Measurements from ENCODE around the gene DUSP19. TPM values are rescaled to one million over a fixed set of nuclear protein-coding genes. Genes with fewer than 3 reads are reported as not detected.

Gene DUSP19
- total RNA-seq, 1 donor from 2014 or later = 3.7 TPM

- Histone ChIP-seq H2AFZ (ENCODE audit: low read depth, low read length) (no peak overlapping the region), H3K4me3 (ENCODE audit: insufficient read depth, low read depth, low read length) (no peak overlapping the region), H3K36me3 (ENCODE audit: insufficient read depth, low read length) (peaks cover 10% of the 10 kb centered on the region), H3K27ac (ENCODE audit: low read depth, low read length) (no peak overlapping the region), H3K4me2 (ENCODE audit: low read length) (no peak overlapping the region), H3K79me2 (ENCODE audit: insufficient read depth, low read length) (peaks cover 42% of the 10 kb centered on the region), H4K20me1 (ENCODE audit: insufficient read depth, low read length) (peaks cover 3% of the 10 kb centered on the region), H3K4me1 (ENCODE audit: insufficient read depth, low read length) (no peaks in the 10 kb centered on the region), H3K27me3 (ENCODE audit: insufficient read depth, low read length) (no peaks in the 10 kb centered on the region), H3K9me3 (ENCODE audit: insufficient read depth, low read depth, low read length) (no peaks in the 10 kb centered on the region), H3K9ac (ENCODE audit: low read length) (no peak overlapping the region)
- Mint-ChIP-seq H3K9me3 (ENCODE audit: unreplicated experiment) (no peaks in the 10 kb centered on the region), H3K4me3 (ENCODE audit: unreplicated experiment) (no peak overlapping the region), H3K27me3 (ENCODE audit: low read depth, unreplicated experiment) (no peaks in the 10 kb centered on the region), H3K4me1 (ENCODE audit: low read depth, unreplicated experiment) (no peaks in the 10 kb centered on the region), H3K27ac (ENCODE audit: unreplicated experiment) (no peak overlapping the region), H3K36me3 (ENCODE audit: low read depth, unreplicated experiment) (peaks cover 3% of the 10 kb centered on the region)
- FAIRE-seq = no peak
- TF ChIP-seq CTCF (IDR thresholded peaks at IDR 0.05; ENCODE audit: insufficient read depth, low read depth, low read length) (no peak), EZH2 (IDR thresholded peaks at IDR 0.05; ENCODE audit: insufficient read depth, low read length) (no peak)
- DNase-seq (ENCODE audit: low read depth) = no peak
Observed at GRCh38 chr2:183134016-183134415, 55.5 kb downstream of the DUSP19 start.

- H3K9me3 Mint-ChIP-seq (ENCODE audit: unreplicated experiment) = peaks cover 4% of the 10 kb centered on the region
- peaks cover 3% of the 10 kb centered on the region for H3K9me3 ChIP-seq (ENCODE audit: insufficient read depth, low read depth, low read length)
- no peak for TF ChIP-seq EZH2 (IDR thresholded peaks at IDR 0.05; ENCODE audit: insufficient read depth, low read length)
- TF ChIP-seq CTCF (IDR thresholded peaks at IDR 0.05; ENCODE audit: insufficient read depth, low read depth, low read length) = no peak
- H3K4me3 Mint-ChIP-seq (ENCODE audit: unreplicated experiment) = no peak overlapping the region
- H3K4me3 ChIP-seq (ENCODE audit: insufficient read depth, low read depth, low read length) = no peak overlapping the region
- no peaks in the 10 kb centered on the region for H3K4me1 ChIP-seq (ENCODE audit: insufficient read depth, low read length)
- H3K27me3 Mint-ChIP-seq (ENCODE audit: low read depth, unreplicated experiment) = no peaks in the 10 kb centered on the region
- H3K27ac Mint-ChIP-seq (ENCODE audit: unreplicated experiment) = no peak overlapping the region
- DNase-seq (ENCODE audit: low read depth) (no peak), FAIRE-seq (no peak)
- no peaks in the 10 kb centered on the region for H4K20me1 ChIP-seq (ENCODE audit: insufficient read depth, low read length)
- peaks cover 6% of the 10 kb centered on the region for H3K4me1 Mint-ChIP-seq (ENCODE audit: low read depth, unreplicated experiment)
- no peak overlapping the region for H3K9ac ChIP-seq (ENCODE audit: low read length)
- H3K4me2 ChIP-seq (ENCODE audit: low read length) = no peak overlapping the region
- no peak overlapping the region for H3K27ac ChIP-seq (ENCODE audit: low read depth, low read length)
- peaks cover 12% of the 10 kb centered on the region for H3K36me3 Mint-ChIP-seq (ENCODE audit: low read depth, unreplicated experiment)
- H3K79me2 ChIP-seq (ENCODE audit: insufficient read depth, low read length) = peaks cover 43% of the 10 kb centered on the region
- H3K27me3 ChIP-seq (ENCODE audit: insufficient read depth, low read length) = no peaks in the 10 kb centered on the region
- H2AFZ ChIP-seq (ENCODE audit: low read depth, low read length) = no peak overlapping the region
- H3K36me3 ChIP-seq (ENCODE audit: insufficient read depth, low read length) = peaks cover 6% of the 10 kb centered on the region
Observed at GRCh38 chr2:183148955-183149354, 70.4 kb downstream of the DUSP19 start.

GRCh38 chr2:183149489-183149888 is 70.9 kb downstream of the DUSP19 start:
- no peak overlapping the region for H3K4me3 ChIP-seq (ENCODE audit: insufficient read depth, low read depth, low read length)
- H3K4me1 Mint-ChIP-seq (ENCODE audit: low read depth, unreplicated experiment) = peaks cover 6% of the 10 kb centered on the region
- no peaks in the 10 kb centered on the region for H4K20me1 ChIP-seq (ENCODE audit: insufficient read depth, low read length)
- H3K36me3 Mint-ChIP-seq (ENCODE audit: low read depth, unreplicated experiment) = peaks cover 13% of the 10 kb centered on the region
- FAIRE-seq = no peak
- TF ChIP-seq EZH2 (IDR thresholded peaks at IDR 0.05; ENCODE audit: insufficient read depth, low read length) = no peak
- no peak for TF ChIP-seq CTCF (IDR thresholded peaks at IDR 0.05; ENCODE audit: insufficient read depth, low read depth, low read length)
- H3K9ac ChIP-seq (ENCODE audit: low read length) = no peak overlapping the region
- H3K4me3 Mint-ChIP-seq (ENCODE audit: unreplicated experiment) = no peak overlapping the region
- H3K9me3 ChIP-seq (ENCODE audit: insufficient read depth, low read depth, low read length) = no peaks in the 10 kb centered on the region
- H3K36me3 ChIP-seq (ENCODE audit: insufficient read depth, low read length) = peaks cover under 1% of the 10 kb centered on the region
- peak; percentile 80 for DNase-seq (ENCODE audit: low read depth)
- no peak overlapping the region for H2AFZ ChIP-seq (ENCODE audit: low read depth, low read length)
- H3K27me3 Mint-ChIP-seq (ENCODE audit: low read depth, unreplicated experiment) = no peaks in the 10 kb centered on the region
- no peaks in the 10 kb centered on the region for H3K4me1 ChIP-seq (ENCODE audit: insufficient read depth, low read length)
- no peaks in the 10 kb centered on the region for H3K27me3 ChIP-seq (ENCODE audit: insufficient read depth, low read length)
- H3K27ac ChIP-seq (ENCODE audit: low read depth, low read length) = no peak overlapping the region
- H3K27ac Mint-ChIP-seq (ENCODE audit: unreplicated experiment) = peak overlapping the region; percentile 72
- H3K9me3 Mint-ChIP-seq (ENCODE audit: unreplicated experiment) = peaks cover 4% of the 10 kb centered on the region
- H3K4me2 ChIP-seq (ENCODE audit: low read length) = no peak overlapping the region
- peaks cover 40% of the 10 kb centered on the region for H3K79me2 ChIP-seq (ENCODE audit: insufficient read depth, low read length)

Other genes with a start within 250 kb of the DUSP19 start
- 0.67 and 0.77 TPM in 2 replicates for gene FRZB, start 212.1 kb upstream of the DUSP19 start, total RNA-seq
- gene NCKAP1, start 40.3 kb upstream of the DUSP19 start, total RNA-seq = 164 and 167 TPM in 2 replicates
- gene NUP35, start 45.7 kb downstream of the DUSP19 start, total RNA-seq = 11.3 and 12.0 TPM in 2 replicates